H1 (cell line): ENCODE measurements around the gene UTP15. TPM values are rescaled to one million over a fixed set of nuclear protein-coding genes. Genes with fewer than 3 reads are reported as not detected.

Experiments
- CTCF ChIA-PET: fragments of 300-600 bp; sonication (Branson Sonifier 250); formaldehyde crosslinking; loops from one replicate; lab custom pipeline; 2021; ENCODE audit not compliant: partially characterized antibody; lab: Charles Lee
- POLR2A ChIA-PET: fragments of 300-600 bp; sonication (Branson Sonifier 250); formaldehyde crosslinking; loops from one replicate; lab custom pipeline; 2021; ENCODE audit warnings: inconsistent platforms; ENCODE audit not compliant: partially characterized antibody; lab: Charles Lee
- DNase-seq, 2 experiments: peaks; one replicate each; pipeline versions ENCODE4 v3.0.0 to v3.0.0-alpha.2; 2010 to 2022; ENCODE audit warnings: low spot score in 2 of 2, low read depth in 1 of 2, mixed read lengths in 1 of 2
- FAIRE-seq: peaks from 2 replicates; lab custom pipeline; 2011; peaks lifted over from hg19 to GRCh38; lab: Jason Lieb, UNC
- H2AFZ ChIP-seq: 2 replicates; pipeline ENCODE4 v1.8.1; 2012; ENCODE audit warnings: low read length, inconsistent platforms
- H2AK5ac ChIP-seq: 2 replicates; pipeline ENCODE4 v1.6.1; 2013; ENCODE audit warnings: low read depth, low read length
- H2BK120ac ChIP-seq: replicated peaks from 2 replicates; pipeline ENCODE3; 2013; ENCODE audit warnings: low read depth, low read length, inconsistent platforms
- H2BK12ac ChIP-seq: 2 replicates; pipeline ENCODE4 v1.6.1; 2013; ENCODE audit warnings: low read depth, low read length
- H2BK15ac ChIP-seq: 2 replicates; pipeline ENCODE4 v1.6.1; 2013; ENCODE audit warnings: low read length
- H2BK20ac ChIP-seq: 2 replicates; pipeline ENCODE4 v1.6.1; 2013; ENCODE audit warnings: low read length
- H2BK5ac ChIP-seq: 2 replicates; pipeline ENCODE4 v1.6.1; 2013; ENCODE audit warnings: low read depth, low read length
- H3K14ac ChIP-seq: 2 replicates; pipeline ENCODE4 v1.6.1; 2013; ENCODE audit warnings: inconsistent platforms; ENCODE audit not compliant: insufficient read length
- H3K18ac ChIP-seq: 2 replicates; pipeline ENCODE4 v1.6.1; 2013; ENCODE audit warnings: low read length; ENCODE audit errors: extremely low read depth
- H3K23ac ChIP-seq: 2 replicates; pipeline ENCODE4 v1.6.1; 2013; ENCODE audit warnings: inconsistent platforms; ENCODE audit not compliant: insufficient read length
- H3K23me2 ChIP-seq: 2 replicates; pipeline ENCODE4 v1.6.1; 2013; ENCODE audit warnings: low read depth, low read length
- H3K27ac ChIP-seq: 2 replicates; pipeline ENCODE4 v1.6.1; 2011; ENCODE audit warnings: low read depth, low read length, inconsistent platforms
- H3K27me3 ChIP-seq, 4 experiments: replicated peaks in 1 of 4; 1 replicate in 1 of 4; 2 replicates in 3 of 4; pipeline versions ENCODE4 v1.6.1 to v1.8.1; 2011 to 2013; ENCODE audit warnings: low read length in 3 of 4, mild to moderate bottlenecking in 3 of 4, inconsistent platforms in 2 of 4, mixed read lengths in 2 of 4, moderate library complexity in 1 of 4; ENCODE audit not compliant: control insufficient read depth in 3 of 4, insufficient read depth in 3 of 4; ENCODE audit errors: extremely low read depth in 1 of 4
- H3K36me3 ChIP-seq, 4 experiments: 2 replicates each; pipeline versions ENCODE4 v1.6.1 to v1.8.1; 2011 to 2013; ENCODE audit warnings: mild to moderate bottlenecking in 4 of 4, low read length in 3 of 4, moderate library complexity in 2 of 4, control low read depth in 1 of 4, inconsistent platforms in 1 of 4; ENCODE audit not compliant: insufficient read depth in 4 of 4, control insufficient read depth in 2 of 4
- H3K4ac ChIP-seq: replicated peaks from 2 replicates; pipeline ENCODE3; 2013; ENCODE audit warnings: low read length, low read depth, mixed read lengths, inconsistent platforms; ENCODE audit not compliant: insufficient read length
- H3K4me1 ChIP-seq, 4 experiments: replicated peaks in 1 of 4; 1 replicate in 1 of 4; 2 replicates in 3 of 4; pipeline versions ENCODE4 v1.6.1 to v1.8.1; 2011 to 2013; ENCODE audit warnings: low read length in 3 of 4, inconsistent platforms in 2 of 4, mixed read lengths in 1 of 4; ENCODE audit not compliant: insufficient read depth in 4 of 4, control insufficient read depth in 3 of 4
- H3K4me2 ChIP-seq, 2 experiments: 2 replicates each; pipeline versions ENCODE4 v1.6.1 to v1.8.1; 2011 to 2013; ENCODE audit warnings: low read depth in 2 of 2, low read length in 2 of 2, control low read depth in 1 of 2, inconsistent platforms in 1 of 2, mild to moderate bottlenecking in 1 of 2; ENCODE audit not compliant: insufficient read depth in 1 of 2
- H3K4me3 ChIP-seq, 4 experiments: fragments of 200-600, 300-600 bp in 1 of 4; sonication (generic), shearing (Covaris generic), sonication (Bioruptor Twin) in 1 of 4; 2 replicates each; pipeline versions ENCODE4 v1.5.1 to v1.8.1; 2011 to 2016; ENCODE audit warnings: low read length in 4 of 4, low read depth in 3 of 4, control low read depth in 2 of 4, inconsistent platforms in 2 of 4, mild to moderate bottlenecking in 2 of 4, mixed read lengths in 1 of 4, moderate library complexity in 1 of 4; ENCODE audit not compliant: insufficient read depth in 2 of 4; ENCODE audit errors: extremely low read depth in 1 of 4
- H3K56ac ChIP-seq: replicated peaks from 2 replicates; pipeline ENCODE3; 2013; ENCODE audit warnings: low read depth, mild to moderate bottlenecking, mixed read lengths, low read length, inconsistent platforms; ENCODE audit not compliant: insufficient read length
- H3K79me1 ChIP-seq: 2 replicates; pipeline ENCODE4 v1.6.1; 2013; ENCODE audit warnings: low read depth, low read length, control low read depth
- H3K79me2 ChIP-seq, 2 experiments: 2 replicates each; pipeline versions ENCODE4 v1.6.1 to v1.8.1; 2012 to 2013; ENCODE audit warnings: low read length in 2 of 2, mild to moderate bottlenecking in 2 of 2, inconsistent platforms in 1 of 2; ENCODE audit not compliant: insufficient read depth in 2 of 2, control insufficient read depth in 1 of 2
- H3K9ac ChIP-seq, 4 experiments: replicated peaks in 1 of 4; 1 replicate in 1 of 4; 2 replicates in 3 of 4; pipeline versions ENCODE4 v1.6.1 to v1.8.1; 2011 to 2013; ENCODE audit warnings: low read depth in 3 of 4, low read length in 3 of 4, control low read depth in 2 of 4, mild to moderate bottlenecking in 2 of 4, moderate library complexity in 2 of 4, inconsistent platforms in 1 of 4; ENCODE audit errors: extremely low read depth in 1 of 4
- H3K9me3 ChIP-seq, 2 experiments: 2 replicates each; pipeline versions ENCODE4 v1.6.1 to v1.8.1; 2012 to 2013; ENCODE audit warnings: mild to moderate bottlenecking in 2 of 2, moderate library complexity in 2 of 2, control low read depth in 1 of 2, inconsistent platforms in 1 of 2, low read depth in 1 of 2, low read length in 1 of 2, mixed read lengths in 1 of 2; ENCODE audit not compliant: insufficient read depth in 2 of 2
- H4K20me1 ChIP-seq, 2 experiments: replicated peaks in 1 of 2; 2 replicates each; pipeline versions ENCODE3 to v1.8.1; 2011 to 2013; ENCODE audit warnings: inconsistent platforms in 2 of 2, low read length in 2 of 2, mild to moderate bottlenecking in 1 of 2; ENCODE audit not compliant: insufficient read depth in 2 of 2, control insufficient read depth in 1 of 2
- H4K5ac ChIP-seq: 2 replicates; pipeline ENCODE4 v1.6.1; 2013; ENCODE audit warnings: low read length, low read depth, mixed read lengths, inconsistent platforms; ENCODE audit not compliant: insufficient read length
- H4K8ac ChIP-seq: 2 replicates; pipeline ENCODE4 v1.8.0; 2013; ENCODE audit warnings: mild to moderate bottlenecking, moderate library complexity, low read length, inconsistent platforms; ENCODE audit not compliant: insufficient read depth; ENCODE audit errors: extremely low read depth
- H4K91ac ChIP-seq: replicated peaks from 2 replicates; pipeline ENCODE3; 2013; ENCODE audit warnings: low read length, mixed read lengths, inconsistent platforms; ENCODE audit not compliant: insufficient read length
- ATF3 ChIP-seq: IDR thresholded peaks from 2 replicates; pipeline ENCODE4 v1.6.1; 2011; ENCODE audit warnings: low read depth, mild to moderate bottlenecking, low read length; ENCODE audit not compliant: insufficient read depth
- BACH1 ChIP-seq: IDR thresholded peaks from 2 replicates; pipeline ENCODE4 v1.6.1; 2012; ENCODE audit warnings: low read length, improper control_type of control experiment
- CTBP2 ChIP-seq: IDR thresholded peaks from 2 replicates; pipeline ENCODE4 v1.7.0; 2011; ENCODE audit warnings: borderline replicate concordance, mild to moderate bottlenecking, moderate library complexity, mixed read lengths, low read length; ENCODE audit not compliant: insufficient read depth, insufficient read length
- GABPA ChIP-seq: IDR thresholded peaks from 2 replicates; pipeline ENCODE4 v1.6.1; 2011; ENCODE audit warnings: mild to moderate bottlenecking, low read length, moderate library complexity, borderline replicate concordance; ENCODE audit not compliant: insufficient read depth
- JUN ChIP-seq: IDR thresholded peaks from 2 replicates; pipeline ENCODE4 v1.6.1; 2011; ENCODE audit warnings: low read depth, mild to moderate bottlenecking, improper control_type of control experiment, low read length
- KDM1A ChIP-seq: fragments of 200-600, 300-600 bp; sonication (generic); IDR thresholded peaks from 2 replicates; pipeline ENCODE4 v1.7.1; 2016; ENCODE audit warnings: mild to moderate bottlenecking, low read length, borderline replicate concordance
- POLR2A ChIP-seq, 2 experiments: IDR thresholded peaks; 1 replicate in 1 of 2; 2 replicates in 1 of 2; pipeline ENCODE4 v1.6.1; 2011; ENCODE audit warnings: low read depth in 2 of 2, low read length in 2 of 2, mild to moderate bottlenecking in 2 of 2; ENCODE audit errors: control extremely low read depth in 1 of 2
- SIX5 ChIP-seq: IDR thresholded peaks from 2 replicates; pipeline ENCODE4 v1.6.1; 2011; ENCODE audit warnings: mild to moderate bottlenecking, low read depth, low read length
- SP1 ChIP-seq: IDR thresholded peaks from 2 replicates; pipeline ENCODE4 v1.6.1; 2011; ENCODE audit warnings: low read depth, low read length
- SRF ChIP-seq: IDR thresholded peaks from 2 replicates; pipeline ENCODE4 v1.6.1; 2011; ENCODE audit warnings: mild to moderate bottlenecking, low read depth, low read length, moderate library complexity
- TAF1 ChIP-seq: IDR thresholded peaks from 2 replicates; pipeline ENCODE4 v1.6.1; 2011; ENCODE audit warnings: mild to moderate bottlenecking, low read depth, low read length
- TCF12 ChIP-seq: IDR thresholded peaks from 2 replicates; pipeline ENCODE4 v1.6.1; 2011; ENCODE audit warnings: low read depth, mild to moderate bottlenecking, low read length
- USF2 ChIP-seq: IDR thresholded peaks from 2 replicates; pipeline ENCODE4 v1.6.1; 2011; ENCODE audit warnings: low read length, improper control_type of control experiment
- WGBS, 2 experiments: shearing (Covaris generic) in 1 of 2; methylation state at CpG; one replicate each; pipeline versions ENCODE4 v1.1.6 to v1.1.7; 2013 to 2015; ENCODE audit warnings: low lambda C conversion rate in 2 of 2, mixed read lengths in 2 of 2, inconsistent platforms in 1 of 2, low coverage in 1 of 2, missing lambda C conversion rate in 1 of 2; ENCODE audit not compliant: insufficient replicate concordance in 2 of 2, insufficient coverage in 1 of 2, insufficient read length in 1 of 2; ENCODE audit errors: extremely low coverage in 1 of 2, missing lambda C conversion rate in 1 of 2; 5-methylcytosine and 5-hydroxymethylcytosine counted together
- polyA plus RNA-seq, 7 experiments: library from polyadenylated mRNA; depleted of rRNA in 3 of 7; stranded (reverse) in 5 of 7; unstranded in 2 of 7; fragments of >200 nt in 5 of 7; fragments of 200-250 nt in 2 of 7; gene quantifications; 1 replicate in 5 of 7; 2 replicates in 1 of 7; 4 replicates in 1 of 7; pipeline versions ENCODE4 v1.2.1 to v1.2.3, GENCODE V29; 2011 to 2013; ENCODE audit warnings: missing spikeins in 2 of 7, mixed read lengths in 2 of 7
- total RNA-seq: library from RNA; stranded (reverse); fragmentation: NEBNext Ultra II Directional; extraction: Animal tissue kit (Norgen Biotek cat#: 25700); gene quantifications from 2 replicates; pipeline ENCODE4 v1.2.1, GENCODE V29; 2021

The UTP15 gene
- total and polyA plus RNA-seq, 2 of the 8 experiments (the other 6 are each of a cell fraction or from before 2014, with no cell fraction given) = 14.3 to 33.6 TPM

GRCh38 chr5:73534011-73534644 lies 31.4 kb upstream of the UTP15 start:
- Histone ChIP-seq H3K4me1 (no peaks in the 10 kb centered on the region), H3K56ac (no peak overlapping the region), H3K4me2 (no peak overlapping the region), H2BK15ac (no peak overlapping the region), H2AK5ac (no peak overlapping the region), H3K79me1 (no peaks in the 10 kb centered on the region), H3K79me2 (no peaks in the 10 kb centered on the region), H4K5ac (no peak overlapping the region), H2BK12ac (no peak overlapping the region), H4K20me1 (no peaks in the 10 kb centered on the region), H3K9me3 (peaks cover 4 to 9% of the 10 kb centered on the region in 2 experiments), H3K14ac (no peak overlapping the region), H4K91ac (no peak overlapping the region), H4K8ac (no peak overlapping the region), H2BK5ac (no peak overlapping the region), H2AFZ (no peak overlapping the region), H3K23me2 (no peaks in the 10 kb centered on the region; the same call in 1 of the 2 replicates), H3K36me3 (no peaks in the 10 kb centered on the region), H3K4ac (no peak overlapping the region), H3K9ac (no peak overlapping the region), H3K4me3 (no peak overlapping the region), H3K27ac (no peak overlapping the region), H2BK20ac (no peak overlapping the region), H2BK120ac (no peak overlapping the region), H3K23ac (no peak overlapping the region), H3K27me3 (no peaks in the 10 kb centered on the region), H3K18ac (no peak overlapping the region)
- ChIA-PET CTCF (interaction anchor here (0.6 to 7.0 kb wide), 5 partner anchors 13 to 92 kb away, joined by 3 to 91 read pairs (median 3); no protein-coding TSS in a partner anchor), POLR2A (interaction anchor here (1.1 kb wide), 1 partner anchor 74 kb away, joined by 3 read pairs; no protein-coding TSS in a partner anchor)
- DNase-seq (no peak), FAIRE-seq (no peak)
- 84% methylated on average over 5 of the region's 5 CpGs; no CpG with 5 or more reads in 1 of the 2 experiments for WGBS, 2 experiments
- no peak for TF ChIP-seq KDM1A
- TF ChIP-seq BACH1 = no peak
- no peak for TF ChIP-seq POLR2A (IDR thresholded peaks at IDR 0.05; ENCODE audit: control extremely low read depth in 1 of 2, low read depth in 2 of 2, low read length in 2 of 2)
- no peak for TF ChIP-seq USF2
- TF ChIP-seq TAF1 = no peak
- no peak for TF ChIP-seq SP1
- TF ChIP-seq SIX5 = no peak
- no peak for TF ChIP-seq CTBP2
- no peak for TF ChIP-seq JUN
- TF ChIP-seq ATF3 = no peak
- TF ChIP-seq SRF = no peak
- TF ChIP-seq TCF12 = no peak
- TF ChIP-seq GABPA = no peak
